ENCODE results near the gene BORCS6. TPM values are rescaled to one million over a fixed set of nuclear protein-coding genes. Genes with fewer than 3 reads are reported as not detected.

BORCS6 gene
- polyA plus RNA-seq, 3 donors = 5.4 to 14.1 (median 13.9) TPM

GRCh38 chr17:8138672-8139371, 51.2 kb downstream of the BORCS6 start:
- H3K4me2 ChIP-seq (replicated peaks; ENCODE audit: extremely low read depth, low read length, poor library complexity, severe bottlenecking) = peak overlapping the region; percentile 80
- H3K9me3 Mint-ChIP-seq = no peaks in the 10 kb centered on the region
- peak overlapping the region; percentile 55 to 58 for H3K27ac ChIP-seq (ENCODE audit: low read depth in 1 of 2, low read length in 2 of 2)
- peaks cover 33 to 39% of the 10 kb centered on the region in 2 donors for H3K36me3 ChIP-seq (replicated peaks in 1 of 2; ENCODE audit: control insufficient read depth in 1 of 2, insufficient read depth in 2 of 2, low read length in 2 of 2)
- peaks cover 34 to 40% of the 10 kb centered on the region in 2 donors for H3K4me1 ChIP-seq (ENCODE audit: control insufficient read depth in 1 of 2, insufficient read depth in 2 of 2, low read length in 2 of 2)
- no peak overlapping the region for H2AFZ ChIP-seq (ENCODE audit: insufficient read depth, low read depth, low read length, poor library complexity, severe bottlenecking)
- H3K27me3 Mint-ChIP-seq (ENCODE audit: low read depth in 3 of 3) = peaks cover 6 to 18% (median 11%) of the 10 kb centered on the region in 3 donors
- H3K79me2 ChIP-seq (ENCODE audit: insufficient read depth, low read length) = no peaks in the 10 kb centered on the region
- no peaks in the 10 kb centered on the region for H3K4me1 Mint-ChIP-seq
- no peak overlapping the region for H3K9ac ChIP-seq (ENCODE audit: insufficient read depth, low read length, poor library complexity, severe bottlenecking)
- H3K27ac Mint-ChIP-seq = no peak overlapping the region
- no peak overlapping the region for H3K4me3 Mint-ChIP-seq
- peaks cover 50% of the 10 kb centered on the region for H4K20me1 ChIP-seq (ENCODE audit: insufficient read depth, low read length)
- intact Hi-C loops (cut with micrococcal nuclease) = loop anchor here (1.0 to 10.0 kb wide), 5 partner anchors 9 to 156 kb away; partner anchors contain the start of gene SLC25A35 (in 1 of the 2)
- 0% methylated on average over 43 of the region's 46 CpGs for WGBS (ENCODE audit: insufficient coverage)
- TF ChIP-seq, protein P1, sequence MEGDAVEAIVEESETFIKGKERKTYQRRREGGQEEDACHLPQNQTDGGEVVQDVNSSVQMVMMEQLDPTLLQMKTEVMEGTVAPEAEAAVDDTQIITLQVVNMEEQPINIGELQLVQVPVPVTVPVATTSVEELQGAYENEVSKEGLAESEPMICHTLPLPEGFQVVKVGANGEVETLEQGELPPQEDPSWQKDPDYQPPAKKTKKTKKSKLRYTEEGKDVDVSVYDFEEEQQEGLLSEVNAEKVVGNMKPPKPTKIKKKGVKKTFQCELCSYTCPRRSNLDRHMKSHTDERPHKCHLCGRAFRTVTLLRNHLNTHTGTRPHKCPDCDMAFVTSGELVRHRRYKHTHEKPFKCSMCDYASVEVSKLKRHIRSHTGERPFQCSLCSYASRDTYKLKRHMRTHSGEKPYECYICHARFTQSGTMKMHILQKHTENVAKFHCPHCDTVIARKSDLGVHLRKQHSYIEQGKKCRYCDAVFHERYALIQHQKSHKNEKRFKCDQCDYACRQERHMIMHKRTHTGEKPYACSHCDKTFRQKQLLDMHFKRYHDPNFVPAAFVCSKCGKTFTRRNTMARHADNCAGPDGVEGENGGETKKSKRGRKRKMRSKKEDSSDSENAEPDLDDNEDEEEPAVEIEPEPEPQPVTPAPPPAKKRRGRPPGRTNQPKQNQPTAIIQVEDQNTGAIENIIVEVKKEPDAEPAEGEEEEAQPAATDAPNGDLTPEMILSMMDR (IDR thresholded peaks at IDR 0.05) = peak; percentile 94
- H3K27me3 ChIP-seq (ENCODE audit: control insufficient read depth in 2 of 2, insufficient read depth in 2 of 2, low read length in 2 of 2) = peaks cover 0 to 10% of the 10 kb centered on the region in 2 donors
- peak; percentile 88 to 93 (median 90) for DNase-seq
- H3K36me3 Mint-ChIP-seq = peaks cover 33 to 38% of the 10 kb centered on the region in 2 donors
- H3K4me3 ChIP-seq (replicated peaks in 1 of 3; ENCODE audit: low read depth in 2 of 3, low read length in 3 of 3) = peak overlapping the region; percentile 4 to 68 (median 21)
- no peaks in the 10 kb centered on the region for H3K9me3 ChIP-seq (replicated peaks in 1 of 2; ENCODE audit: control insufficient read depth in 1 of 2, insufficient read depth in 1 of 2, low read length in 2 of 2)

DNA sequence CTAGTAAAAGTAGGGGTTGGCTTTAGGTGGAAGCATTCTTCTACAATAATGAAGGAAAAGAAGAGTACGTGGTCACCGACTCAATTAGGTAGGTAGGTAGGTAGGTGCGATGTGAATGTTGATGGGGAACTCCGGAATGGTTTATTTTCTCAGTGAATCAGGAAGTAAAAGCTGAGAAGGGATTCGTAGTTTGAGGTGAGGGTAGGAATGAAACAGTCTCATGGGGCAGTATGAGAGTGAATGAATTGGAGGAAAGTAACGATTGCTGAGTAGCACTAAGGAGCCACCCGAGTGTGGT, 51.7 kb downstream of the BORCS6 start:
- Mint-ChIP-seq H3K9me3 (no peaks in the 10 kb centered on the region), H3K36me3 (peaks cover 28 to 33% of the 10 kb centered on the region in 2 donors), H3K4me1 (no peaks in the 10 kb centered on the region), H3K27ac (no peak overlapping the region), H3K4me3 (no peak overlapping the region), H3K27me3 (ENCODE audit: low read depth in 3 of 3) (peaks cover 6 to 20% (median 11%) of the 10 kb centered on the region in 3 donors)
- no peak overlapping the region for H3K9ac ChIP-seq (ENCODE audit: insufficient read depth, low read length, poor library complexity, severe bottlenecking)
- no peak for DNase-seq
- peaks cover 28 to 34% of the 10 kb centered on the region in 2 donors for H3K36me3 ChIP-seq (replicated peaks in 1 of 2; ENCODE audit: control insufficient read depth in 1 of 2, insufficient read depth in 2 of 2, low read length in 2 of 2)
- H4K20me1 ChIP-seq (ENCODE audit: insufficient read depth, low read length) = peaks cover 46% of the 10 kb centered on the region
- H3K27me3 ChIP-seq (ENCODE audit: control insufficient read depth in 2 of 2, insufficient read depth in 2 of 2, low read length in 2 of 2) = peaks cover 0 to 10% of the 10 kb centered on the region in 2 donors
- WGBS (ENCODE audit: insufficient coverage) = 0% methylated on average over 7 of the region's 7 CpGs
- H3K27ac ChIP-seq (ENCODE audit: low read depth in 1 of 2, low read length in 2 of 2) = peak overlapping the region; percentile 55 to 58
- no peak overlapping the region for H2AFZ ChIP-seq (ENCODE audit: insufficient read depth, low read depth, low read length, poor library complexity, severe bottlenecking)
- no peaks in the 10 kb centered on the region for H3K79me2 ChIP-seq (ENCODE audit: insufficient read depth, low read length)
- TF ChIP-seq, protein P1 (IDR thresholded peaks at IDR 0.05) = no peak
- no peaks in the 10 kb centered on the region for H3K9me3 ChIP-seq (replicated peaks in 1 of 2; ENCODE audit: control insufficient read depth in 1 of 2, insufficient read depth in 1 of 2, low read length in 2 of 2)
- peaks cover 34 to 40% of the 10 kb centered on the region in 2 donors for H3K4me1 ChIP-seq (ENCODE audit: control insufficient read depth in 1 of 2, insufficient read depth in 2 of 2, low read length in 2 of 2)
- peak overlapping the region; percentile 80 for H3K4me2 ChIP-seq (replicated peaks; ENCODE audit: extremely low read depth, low read length, poor library complexity, severe bottlenecking)
- peak overlapping the region in 2 of 3 experiments; percentile 1 to 68 for H3K4me3 ChIP-seq (replicated peaks in 1 of 3; ENCODE audit: low read depth in 2 of 3, low read length in 3 of 3)
- intact Hi-C loops (cut with micrococcal nuclease) = loop anchor here in 1 of 2 donors (2.0 to 10.0 kb wide), 4 partner anchors 20 to 156 kb away; partner anchors contain the start of gene SLC25A35

Other genes starting within 250 kb of the BORCS6 start
- under 1 TPM in 2 of 3 donors, not detected in 1; 0.04 to 0.46 TPM for gene GUCY2D, start 187.6 kb downstream of the BORCS6 start, polyA plus RNA-seq
- gene ALOX15B, start 151.1 kb downstream of the BORCS6 start, polyA plus RNA-seq = 1 to 10 TPM; 1.7 to 2.8 (median 2.0) TPM
- not detected for gene ALOX12B, start 102.5 kb downstream of the BORCS6 start, polyA plus RNA-seq
- not detected for gene ALOXE3, start 71.7 kb downstream of the BORCS6 start, polyA plus RNA-seq
- gene HES7, start 66.1 kb downstream of the BORCS6 start, polyA plus RNA-seq = not detected
- 100 to 1,000 TPM in 1 of 3 donors, 1 to 10 TPM in 2; 5.6 to 457 (median 9.6) TPM for gene PER1, start 37.8 kb downstream of the BORCS6 start, polyA plus RNA-seq
- gene VAMP2, start 27.2 kb downstream of the BORCS6 start, polyA plus RNA-seq = 100 to 1,000 TPM in 1 of 3 donors, 10 to 100 TPM in 2; 10.2 to 139 (median 14.5) TPM
- 10 to 100 TPM; 20.5 to 37.4 (median 31.4) TPM for gene TMEM107, start 13.8 kb downstream of the BORCS6 start, polyA plus RNA-seq
- gene AURKB, start 20.4 kb upstream of the BORCS6 start, polyA plus RNA-seq = 1 to 10 TPM in 1 of 3 donors, under 1 TPM in 2; 0.38 to 4.2 (median 0.79) TPM
- 10 to 100 TPM in 1 of 3 donors, 1 to 10 TPM in 2; 2.2 to 49.1 (median 4.1) TPM for gene CTC1, start 57.9 kb upstream of the BORCS6 start, polyA plus RNA-seq
- gene PFAS, start 59.1 kb upstream of the BORCS6 start, polyA plus RNA-seq = 10 to 100 TPM in 1 of 3 donors, 1 to 10 TPM in 2; 4.1 to 12.8 (median 4.4) TPM
- 10 to 100 TPM; 27.3 to 34.3 (median 31.7) TPM for gene RANGRF, start 98.5 kb upstream of the BORCS6 start, polyA plus RNA-seq
- gene SLC25A35, start 105.2 kb upstream of the BORCS6 start, polyA plus RNA-seq = 10 to 100 TPM in 1 of 3 donors, 1 to 10 TPM in 1, under 1 TPM in 1; 0.96 to 10.9 (median 3.8) TPM
- gene ARHGEF15, start 120.1 kb upstream of the BORCS6 start, polyA plus RNA-seq = not detected
- gene ODF4, start 149.7 kb upstream of the BORCS6 start, polyA plus RNA-seq = not detected
- 1,000 to 10,000 TPM in 1 of 3 donors, 100 to 1,000 TPM in 2; 859 to 4,469 (median 884) TPM for gene RPL26, start 193.0 kb upstream of the BORCS6 start, polyA plus RNA-seq
- gene RNF222, start 207.6 kb upstream of the BORCS6 start, polyA plus RNA-seq = not detected
- 10 to 100 TPM; 29.8 to 58.3 (median 39.7) TPM for gene NDEL1, start 245.7 kb upstream of the BORCS6 start, polyA plus RNA-seq